T-helper 2 cell treated with Interferon-gamma antibody and Interleukin-4, amounts not matched to agents 5 μg/mL and 100 μg/mL, for 36 hours (primary cell): ENCODE results near the gene PDCD6IP.
"Not testable (repeated sequence)": the region's sequence is repeated elsewhere in the genome, so short reads cannot be mapped to it uniquely, and the experiment has no call there.

Experiments used
- DNase-seq: peaks from one replicate; pipeline ENCODE4 v3.0.0; 2021; ENCODE audit warnings: low spot score
- H3K27ac Mint-ChIP-seq: one replicate; pipeline ENCODE4 v1.8.0; 2021; ENCODE audit warnings: mild to moderate bottlenecking, mixed read lengths
- H3K27me3 Mint-ChIP-seq: one replicate; pipeline ENCODE4 v1.8.0; 2021; ENCODE audit warnings: low read depth, mixed read lengths
- H3K36me3 Mint-ChIP-seq: one replicate; pipeline ENCODE4 v1.8.0; 2021; ENCODE audit warnings: low read depth, mixed read lengths
- H3K4me1 Mint-ChIP-seq: one replicate; pipeline ENCODE4 v1.8.0; 2021; ENCODE audit warnings: low read depth, mixed read lengths
- H3K4me3 Mint-ChIP-seq: one replicate; pipeline ENCODE4 v1.8.0; 2022; ENCODE audit warnings: mild to moderate bottlenecking, moderate library complexity, mixed read lengths
- H3K9me3 Mint-ChIP-seq: one replicate; pipeline ENCODE4 v1.8.0; 2021; ENCODE audit warnings: mixed read lengths

Gene PDCD6IP

DNA sequence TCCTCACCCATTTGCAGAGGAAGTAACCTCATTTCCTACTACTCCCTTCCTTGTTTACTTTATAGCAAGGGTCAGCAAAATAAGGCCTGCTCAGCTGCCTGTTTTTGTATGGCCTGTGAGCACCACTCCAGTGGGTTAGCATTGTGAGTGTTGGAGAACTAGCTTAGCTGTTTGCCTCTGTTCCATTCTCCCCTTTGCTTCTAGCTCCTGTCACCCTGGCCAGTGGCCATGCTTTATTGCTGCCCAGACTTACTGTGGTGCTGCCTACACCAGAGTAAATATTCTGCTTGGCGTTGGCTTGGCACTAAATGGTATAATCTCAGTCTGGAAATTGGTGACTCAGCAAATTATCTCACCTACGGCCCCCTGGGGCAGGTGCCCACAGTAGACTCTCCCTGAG is 8.8 kb downstream of the PDCD6IP start:
- Mint-ChIP-seq H3K36me3 (peaks cover 40% of the 10 kb centered on the region), H3K4me3 (no peak overlapping the region), H3K27me3 (no peaks in the 10 kb centered on the region), H3K27ac (no peak overlapping the region), H3K4me1 (peaks cover 41% of the 10 kb centered on the region), H3K9me3 (no peaks in the 10 kb centered on the region)
- no peak for DNase-seq

DNA sequence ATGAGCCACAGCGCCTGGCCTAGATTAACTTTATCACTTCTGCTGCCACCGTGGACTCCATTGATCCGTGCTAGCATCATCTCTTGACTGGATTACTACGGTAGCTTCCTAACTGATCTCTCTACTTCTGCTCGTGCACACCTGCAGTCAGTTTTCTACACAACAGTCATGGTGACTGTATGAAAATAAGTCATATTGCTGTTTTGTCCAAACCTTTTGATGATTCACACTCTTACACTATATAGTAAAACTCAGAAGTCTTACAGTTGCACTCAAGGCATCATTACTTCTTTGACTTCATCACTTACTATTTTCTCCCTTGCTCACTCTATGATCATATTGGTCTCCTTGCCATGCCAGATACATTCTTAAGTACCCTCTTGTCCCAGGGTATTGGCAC is 10.1 kb downstream of the PDCD6IP start:
- Mint-ChIP-seq H3K4me1 (peaks cover 34% of the 10 kb centered on the region), H3K9me3 (no peaks in the 10 kb centered on the region), H3K27me3 (no peaks in the 10 kb centered on the region), H3K27ac (no peak overlapping the region), H3K36me3 (peaks cover 36% of the 10 kb centered on the region), H3K4me3 (no peak overlapping the region)
- no peak for DNase-seq

DNA sequence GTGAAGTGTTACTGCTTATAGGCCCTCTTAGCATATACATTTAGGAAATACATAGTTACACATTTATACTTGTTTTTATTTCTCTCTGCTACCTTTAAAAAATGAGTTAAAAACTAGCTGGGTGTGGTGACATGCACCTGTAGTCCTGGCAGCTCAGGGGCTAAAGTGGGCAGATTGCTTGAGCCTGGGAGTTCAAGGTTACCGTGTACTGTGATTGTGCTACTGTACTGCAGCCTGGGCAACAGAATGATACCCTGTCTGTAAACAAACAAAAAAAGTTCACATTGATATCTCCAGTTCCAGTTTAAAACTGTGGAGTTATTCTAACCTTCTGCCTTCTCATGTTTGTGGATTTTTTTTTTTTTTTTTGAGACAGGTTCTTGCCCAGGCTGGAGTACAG is 12.1 kb downstream of the PDCD6IP start:
- no peak overlapping the region for H3K27ac Mint-ChIP-seq
- no peaks in the 10 kb centered on the region for H3K9me3 Mint-ChIP-seq
- peaks cover 32% of the 10 kb centered on the region for H3K36me3 Mint-ChIP-seq
- H3K4me1 Mint-ChIP-seq: peaks cover 25% of the 10 kb centered on the region
- no peak overlapping the region for H3K4me3 Mint-ChIP-seq
- H3K27me3 Mint-ChIP-seq: no peaks in the 10 kb centered on the region
- DNase-seq: no peak

DNA sequence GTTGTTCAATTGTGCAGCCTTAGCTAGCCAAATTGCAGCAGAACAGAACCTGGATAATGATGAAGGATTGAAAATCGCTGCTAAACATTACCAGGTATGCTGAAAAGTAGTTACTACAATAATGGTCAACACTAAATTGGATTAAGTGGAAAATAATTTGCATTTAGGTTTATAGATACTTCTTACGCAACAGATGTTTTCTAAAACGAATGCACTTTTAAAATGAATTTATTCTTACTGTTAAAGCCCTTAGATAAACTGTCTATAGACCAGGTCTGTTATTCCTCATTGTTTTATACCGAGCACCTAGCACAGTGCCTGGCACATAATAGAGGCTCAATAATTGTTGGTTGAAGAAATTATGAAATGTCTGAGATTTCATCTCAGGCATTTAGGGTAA is 23.6 kb downstream of the PDCD6IP start:
- no peaks in the 10 kb centered on the region for H3K27me3 Mint-ChIP-seq
- peaks cover 37% of the 10 kb centered on the region for H3K36me3 Mint-ChIP-seq
- peaks cover 2% of the 10 kb centered on the region for H3K4me1 Mint-ChIP-seq
- no peak for DNase-seq
- H3K9me3 Mint-ChIP-seq: no peaks in the 10 kb centered on the region
- no peak overlapping the region for H3K27ac Mint-ChIP-seq
- no peak overlapping the region for H3K4me3 Mint-ChIP-seq

DNA sequence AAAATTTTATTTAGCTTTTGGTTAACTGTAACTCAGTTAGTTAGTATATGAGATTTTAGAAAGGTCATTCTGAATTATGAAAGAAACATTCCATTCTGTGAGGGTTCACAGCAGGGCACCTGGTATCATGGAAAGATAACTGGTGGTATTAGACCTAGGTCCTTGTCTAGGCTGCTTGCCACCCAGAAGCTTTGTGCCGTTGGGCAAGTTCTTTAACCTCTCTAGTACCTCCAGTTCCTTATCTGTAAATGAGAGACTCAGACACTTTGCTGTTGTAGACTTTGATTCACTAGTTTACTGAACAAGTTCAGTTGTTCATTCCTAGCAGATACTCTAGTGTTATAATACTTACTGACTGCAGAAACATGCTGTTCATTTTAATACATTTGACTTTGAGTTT is 25.4 kb downstream of the PDCD6IP start:
- H3K36me3 Mint-ChIP-seq: peaks cover 41% of the 10 kb centered on the region
- H3K4me1 Mint-ChIP-seq: peaks cover 2% of the 10 kb centered on the region
- no peak overlapping the region for H3K4me3 Mint-ChIP-seq
- H3K27me3 Mint-ChIP-seq: no peaks in the 10 kb centered on the region
- no peaks in the 10 kb centered on the region for H3K9me3 Mint-ChIP-seq
- no peak overlapping the region for H3K27ac Mint-ChIP-seq
- no peak for DNase-seq

DNA sequence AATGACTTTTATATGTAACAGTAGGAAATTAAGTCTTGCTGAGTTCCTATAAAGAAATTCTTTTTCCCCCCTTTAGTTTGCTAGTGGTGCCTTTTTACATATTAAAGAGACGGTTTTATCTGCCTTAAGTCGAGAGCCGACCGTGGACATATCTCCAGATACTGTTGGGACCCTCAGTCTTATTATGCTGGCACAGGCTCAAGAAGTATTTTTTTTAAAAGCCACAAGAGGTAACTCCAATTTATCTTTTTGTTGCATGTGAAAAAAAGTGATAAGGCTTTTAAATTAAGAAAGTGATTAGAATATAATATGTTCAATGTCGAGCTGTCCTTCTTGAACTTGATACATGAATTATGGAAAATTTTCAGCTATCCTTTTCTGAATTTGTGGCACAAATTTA is 26.7 kb downstream of the PDCD6IP start:
- H3K27ac Mint-ChIP-seq: no peak overlapping the region
- H3K4me1 Mint-ChIP-seq: peaks cover 2% of the 10 kb centered on the region
- peaks cover 40% of the 10 kb centered on the region for H3K36me3 Mint-ChIP-seq
- H3K9me3 Mint-ChIP-seq: no peaks in the 10 kb centered on the region
- H3K27me3 Mint-ChIP-seq: no peaks in the 10 kb centered on the region
- H3K4me3 Mint-ChIP-seq: no peak overlapping the region
- DNase-seq: no peak

DNA sequence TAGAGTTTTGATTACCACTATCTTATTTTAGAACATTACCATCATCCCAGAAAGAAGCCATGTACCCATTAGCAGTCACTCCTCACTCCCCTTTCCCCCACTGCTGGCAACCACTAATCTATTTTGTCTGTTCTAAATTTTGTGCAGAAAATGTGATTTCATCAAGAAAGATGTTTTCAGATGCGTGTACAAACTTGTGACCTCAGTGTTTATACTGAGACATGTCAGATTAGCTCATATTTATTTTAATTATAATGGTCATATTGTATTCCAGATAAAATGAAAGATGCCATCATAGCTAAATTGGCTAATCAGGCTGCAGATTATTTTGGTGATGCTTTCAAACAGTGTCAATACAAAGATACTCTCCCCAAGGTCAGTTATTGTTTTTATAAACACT is 27.8 kb downstream of the PDCD6IP start:
- no peaks in the 10 kb centered on the region for H3K9me3 Mint-ChIP-seq
- peaks cover 4% of the 10 kb centered on the region for H3K4me1 Mint-ChIP-seq
- peaks cover 43% of the 10 kb centered on the region for H3K36me3 Mint-ChIP-seq
- no peaks in the 10 kb centered on the region for H3K27me3 Mint-ChIP-seq
- no peak overlapping the region for H3K27ac Mint-ChIP-seq
- no peak for DNase-seq
- no peak overlapping the region for H3K4me3 Mint-ChIP-seq

DNA sequence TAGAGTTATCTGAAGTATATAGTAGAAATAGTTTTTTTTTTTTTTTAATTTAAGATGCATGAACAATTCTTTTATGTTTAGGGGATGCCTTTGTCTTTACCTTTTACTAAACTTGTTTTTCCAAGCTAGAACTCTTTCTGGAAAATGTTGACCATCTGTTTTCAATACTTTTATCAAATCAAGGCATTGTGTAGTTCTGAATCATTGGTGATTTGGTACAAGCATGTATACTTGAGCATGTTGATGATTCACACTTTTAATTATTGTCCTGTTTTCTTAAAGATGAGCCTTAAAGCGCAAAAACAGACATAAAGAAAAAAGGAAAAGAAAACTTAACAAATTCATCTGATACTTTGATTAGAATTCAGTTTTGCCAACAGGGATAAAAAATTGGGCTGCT is 28.3 kb downstream of the PDCD6IP start:
- Mint-ChIP-seq H3K9me3 (no peaks in the 10 kb centered on the region), H3K27ac (no peak overlapping the region), H3K27me3 (no peaks in the 10 kb centered on the region), H3K4me1 (peaks cover 3% of the 10 kb centered on the region), H3K4me3 (no peak overlapping the region), H3K36me3 (peaks cover 40% of the 10 kb centered on the region)
- no peak for DNase-seq

DNA sequence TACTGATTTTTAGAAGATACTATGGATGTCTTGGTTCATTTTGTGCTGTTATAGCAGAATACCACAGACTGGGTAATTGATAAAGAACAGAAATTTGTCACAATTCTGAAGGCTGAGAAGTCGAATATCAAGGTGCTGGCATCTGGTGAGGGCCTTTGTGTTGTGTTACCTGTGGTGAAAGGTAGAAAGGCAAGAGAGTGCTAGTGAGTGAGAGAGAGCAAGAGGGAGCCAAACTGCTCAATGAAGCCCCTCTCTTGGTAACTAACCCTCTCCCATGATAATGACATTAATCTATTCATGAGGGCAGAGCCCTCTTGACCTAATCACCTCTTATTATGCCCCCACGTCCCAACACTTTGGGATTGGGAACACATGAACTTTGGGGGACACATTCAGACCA is 31.3 kb downstream of the PDCD6IP start:
- Mint-ChIP-seq H3K4me1 (peaks cover 13% of the 10 kb centered on the region), H3K9me3 (no peaks in the 10 kb centered on the region), H3K4me3 (no peak overlapping the region), H3K27ac (no peak overlapping the region), H3K36me3 (peaks cover 44% of the 10 kb centered on the region), H3K27me3 (no peaks in the 10 kb centered on the region)
- DNase-seq: no peak

DNA sequence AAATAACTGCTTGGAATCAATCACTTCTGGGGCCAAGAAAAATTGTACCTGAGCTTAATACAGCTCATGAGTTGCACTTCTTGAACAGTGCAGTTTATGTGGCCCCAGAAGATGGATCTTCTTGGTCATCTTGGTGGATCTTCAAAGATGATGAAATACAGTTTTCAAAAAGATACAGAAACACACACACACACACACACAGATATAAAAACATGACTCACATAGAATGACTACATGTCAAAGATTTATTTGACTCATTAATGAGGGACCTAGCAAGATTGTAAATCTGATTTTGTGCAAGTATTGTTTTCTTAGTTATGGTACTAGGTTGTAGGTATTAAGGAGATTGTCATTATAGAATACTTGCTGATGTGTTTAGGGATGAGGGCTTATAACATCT is 32.6 kb downstream of the PDCD6IP start:
- Mint-ChIP-seq H3K27ac (no peak overlapping the region), H3K4me3 (no peak overlapping the region), H3K36me3 (peaks cover 48% of the 10 kb centered on the region), H3K9me3 (no peaks in the 10 kb centered on the region), H3K4me1 (peaks cover 13% of the 10 kb centered on the region), H3K27me3 (no peaks in the 10 kb centered on the region)
- no peak for DNase-seq

DNA sequence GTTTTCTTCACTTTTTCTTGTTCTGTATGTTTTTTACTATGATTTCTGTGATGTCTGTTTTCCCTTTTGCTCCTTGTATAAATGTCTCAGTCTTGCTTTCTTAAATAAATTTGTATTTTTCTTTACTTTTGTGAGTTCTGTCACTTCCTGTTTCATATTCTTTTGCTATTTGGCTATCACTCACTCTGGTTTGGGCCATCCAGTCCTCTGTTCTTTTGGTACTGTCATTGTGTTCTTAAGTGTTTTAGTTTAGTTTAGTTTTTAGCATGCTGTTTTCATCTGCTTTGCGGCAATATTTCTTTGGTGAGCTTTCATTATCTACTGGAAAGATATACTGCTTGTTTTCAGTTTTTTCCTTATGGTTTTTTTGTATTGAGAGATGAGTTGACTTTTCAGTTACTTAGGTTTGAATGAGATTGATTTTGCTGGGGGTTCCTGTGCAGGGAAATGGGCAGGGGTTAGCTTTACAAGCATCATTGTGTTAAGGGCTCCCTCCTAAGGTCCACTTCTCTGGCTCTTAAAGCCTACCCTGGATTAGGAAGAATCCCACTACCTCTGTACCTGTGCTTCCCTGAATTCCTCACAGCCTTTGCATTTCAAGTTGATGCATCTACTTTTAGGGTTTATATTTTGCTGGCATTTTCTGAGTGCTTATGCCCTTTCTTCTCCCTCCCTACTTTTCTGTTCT is 35.1 kb downstream of the PDCD6IP start:
- DNase-seq: no peak
- Mint-ChIP-seq H3K4me3 (no peak overlapping the region), H3K4me1 (peaks cover 13% of the 10 kb centered on the region), H3K27me3 (no peaks in the 10 kb centered on the region), H3K27ac (peak overlapping the region; percentile 20), H3K36me3 (peaks cover 44% of the 10 kb centered on the region), H3K9me3 (no peaks in the 10 kb centered on the region)

DNA sequence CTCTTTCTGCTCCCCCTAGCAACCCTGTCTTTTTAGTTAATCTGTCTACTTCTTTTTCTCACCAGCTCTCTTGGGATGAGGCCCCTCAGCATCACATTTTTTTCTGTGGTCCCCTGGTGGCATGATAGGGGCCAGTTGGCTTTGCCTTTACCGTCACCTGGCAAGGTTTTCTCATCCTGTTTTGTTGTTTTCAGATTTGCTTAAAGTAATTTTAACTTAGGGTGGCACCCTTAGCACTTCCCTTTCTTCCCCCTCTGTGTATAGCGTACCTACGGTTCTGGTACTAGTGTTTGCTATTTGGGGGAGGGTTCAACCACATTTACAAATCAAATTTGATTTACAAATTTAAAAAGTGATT is 35.6 kb downstream of the PDCD6IP start:
- H3K9me3 Mint-ChIP-seq: no peaks in the 10 kb centered on the region
- H3K27me3 Mint-ChIP-seq: no peaks in the 10 kb centered on the region
- H3K27ac Mint-ChIP-seq: no peak overlapping the region
- DNase-seq: no peak
- no peak overlapping the region for H3K4me3 Mint-ChIP-seq
- H3K36me3 Mint-ChIP-seq: peaks cover 44% of the 10 kb centered on the region
- H3K4me1 Mint-ChIP-seq: peaks cover 13% of the 10 kb centered on the region

DNA sequence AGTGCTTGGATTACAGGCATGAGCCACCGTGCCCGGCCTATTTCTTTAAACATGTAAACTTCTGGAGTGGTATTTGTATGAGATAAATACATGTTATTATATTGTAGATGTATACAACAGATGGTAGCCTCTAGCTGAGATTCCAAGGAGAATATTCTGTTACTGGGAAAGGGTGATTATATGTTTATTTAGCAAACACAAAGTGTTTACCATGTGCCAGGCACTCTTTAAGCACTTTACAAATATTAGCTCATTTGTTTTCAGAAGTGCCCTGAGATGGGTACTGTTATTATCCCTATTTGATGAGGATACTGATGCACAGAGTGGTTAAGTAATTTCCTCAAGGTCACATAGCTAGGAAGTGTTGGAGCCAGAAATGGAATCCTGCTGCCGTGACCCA is 38.8 kb downstream of the PDCD6IP start:
- H3K4me1 Mint-ChIP-seq, H3K27ac Mint-ChIP-seq, H3K9me3 Mint-ChIP-seq, DNase-seq, H3K4me3 Mint-ChIP-seq, H3K27me3 Mint-ChIP-seq: not testable (repeated sequence)
- H3K36me3 Mint-ChIP-seq: peaks cover 43% of the 10 kb centered on the region

DNA sequence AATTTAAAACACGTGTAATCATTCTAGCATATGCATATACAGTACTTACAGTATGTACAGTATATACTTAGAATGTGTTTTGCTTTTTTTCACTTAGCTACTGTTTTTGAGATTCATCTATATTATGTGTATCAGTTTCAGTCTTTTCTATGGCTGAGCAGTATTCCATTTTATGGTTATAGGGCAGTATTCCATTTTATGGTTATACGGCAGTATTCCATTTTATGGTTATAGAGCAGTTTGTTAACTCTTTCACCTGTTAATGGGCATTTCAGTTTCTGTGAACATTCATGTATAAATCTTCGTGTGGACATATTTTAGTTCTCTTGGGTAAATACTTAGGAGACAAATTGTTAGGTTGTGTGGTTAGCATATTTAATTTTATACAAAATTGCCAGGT is 40.9 kb downstream of the PDCD6IP start:
- DNase-seq: no peak
- Mint-ChIP-seq H3K27me3 (no peaks in the 10 kb centered on the region), H3K27ac (no peak overlapping the region), H3K36me3 (peaks cover 36% of the 10 kb centered on the region), H3K9me3 (no peaks in the 10 kb centered on the region), H3K4me3 (no peak overlapping the region), H3K4me1 (no peaks in the 10 kb centered on the region)

DNA sequence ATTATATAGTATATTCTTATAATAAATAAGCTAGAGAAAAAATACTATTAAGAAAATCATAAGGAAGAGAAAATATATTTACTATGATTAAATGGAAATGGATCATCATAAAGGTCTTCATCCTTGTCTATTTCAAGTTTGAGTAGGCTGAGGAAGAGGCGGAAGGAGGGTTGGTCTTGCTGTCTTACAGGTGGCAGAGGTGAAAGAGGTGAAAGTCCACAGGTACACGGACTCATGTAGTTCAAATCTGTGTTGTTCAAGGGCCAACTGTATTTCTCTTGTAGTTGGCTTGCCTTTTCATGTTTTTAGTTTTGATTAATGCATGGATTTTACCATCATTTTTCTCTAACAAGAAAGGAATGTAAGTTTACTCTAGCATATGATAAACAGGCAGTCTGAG is 41.7 kb downstream of the PDCD6IP start:
- H3K36me3 Mint-ChIP-seq: peaks cover 33% of the 10 kb centered on the region
- no peak overlapping the region for H3K4me3 Mint-ChIP-seq
- no peaks in the 10 kb centered on the region for H3K9me3 Mint-ChIP-seq
- H3K4me1 Mint-ChIP-seq: no peaks in the 10 kb centered on the region
- H3K27me3 Mint-ChIP-seq: no peaks in the 10 kb centered on the region
- DNase-seq: no peak
- H3K27ac Mint-ChIP-seq: no peak overlapping the region
